ENCODE results near the gene CCDC33. TPM values are rescaled to one million over a fixed set of nuclear protein-coding genes. Genes with fewer than 3 reads are reported as not detected.
A peak's percentile ranks its signal among the peaks of the same experiment; 100 is the strongest.

The CCDC33 gene
- total RNA-seq, 1 donor from 2014 or later, result not detected

DNA sequence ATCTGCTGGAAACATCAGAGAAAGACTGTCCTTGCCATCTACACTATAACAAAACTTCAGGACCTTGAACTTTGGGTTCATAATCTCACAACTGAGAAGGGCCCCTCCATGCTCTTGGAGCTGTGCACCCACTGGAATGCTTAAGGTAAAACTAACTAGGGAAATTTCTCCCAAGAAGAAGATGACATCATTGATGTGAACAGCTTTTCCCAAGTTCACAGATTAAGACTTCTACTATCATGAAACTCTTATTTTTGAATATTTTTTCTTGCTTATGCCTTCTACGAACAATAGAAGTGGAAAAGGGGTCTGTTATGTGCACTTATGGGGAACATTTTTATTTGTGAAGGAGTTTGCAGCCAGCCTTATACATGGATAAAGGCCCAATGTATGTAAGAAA lies 126.4 kb downstream of the CCDC33 start:
- ATAC-seq (no peak), DNase-seq (no peak)
- no peaks in the 10 kb centered on the region for H3K36me3 ChIP-seq
- H3K27me3 ChIP-seq, result peaks cover 11% of the 10 kb centered on the region
- H3K4me1 ChIP-seq, result peaks cover 14% of the 10 kb centered on the region
- H3K9me3 ChIP-seq, result no peaks in the 10 kb centered on the region
- no peak overlapping the region for H3K27ac ChIP-seq
- TF ChIP-seq, protein P1, sequence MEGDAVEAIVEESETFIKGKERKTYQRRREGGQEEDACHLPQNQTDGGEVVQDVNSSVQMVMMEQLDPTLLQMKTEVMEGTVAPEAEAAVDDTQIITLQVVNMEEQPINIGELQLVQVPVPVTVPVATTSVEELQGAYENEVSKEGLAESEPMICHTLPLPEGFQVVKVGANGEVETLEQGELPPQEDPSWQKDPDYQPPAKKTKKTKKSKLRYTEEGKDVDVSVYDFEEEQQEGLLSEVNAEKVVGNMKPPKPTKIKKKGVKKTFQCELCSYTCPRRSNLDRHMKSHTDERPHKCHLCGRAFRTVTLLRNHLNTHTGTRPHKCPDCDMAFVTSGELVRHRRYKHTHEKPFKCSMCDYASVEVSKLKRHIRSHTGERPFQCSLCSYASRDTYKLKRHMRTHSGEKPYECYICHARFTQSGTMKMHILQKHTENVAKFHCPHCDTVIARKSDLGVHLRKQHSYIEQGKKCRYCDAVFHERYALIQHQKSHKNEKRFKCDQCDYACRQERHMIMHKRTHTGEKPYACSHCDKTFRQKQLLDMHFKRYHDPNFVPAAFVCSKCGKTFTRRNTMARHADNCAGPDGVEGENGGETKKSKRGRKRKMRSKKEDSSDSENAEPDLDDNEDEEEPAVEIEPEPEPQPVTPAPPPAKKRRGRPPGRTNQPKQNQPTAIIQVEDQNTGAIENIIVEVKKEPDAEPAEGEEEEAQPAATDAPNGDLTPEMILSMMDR (IDR thresholded peaks at IDR 0.05), result no peak
- intact Hi-C loops (cut with DNase I), result no loop called here
- no peak overlapping the region for H3K4me3 ChIP-seq

DNA sequence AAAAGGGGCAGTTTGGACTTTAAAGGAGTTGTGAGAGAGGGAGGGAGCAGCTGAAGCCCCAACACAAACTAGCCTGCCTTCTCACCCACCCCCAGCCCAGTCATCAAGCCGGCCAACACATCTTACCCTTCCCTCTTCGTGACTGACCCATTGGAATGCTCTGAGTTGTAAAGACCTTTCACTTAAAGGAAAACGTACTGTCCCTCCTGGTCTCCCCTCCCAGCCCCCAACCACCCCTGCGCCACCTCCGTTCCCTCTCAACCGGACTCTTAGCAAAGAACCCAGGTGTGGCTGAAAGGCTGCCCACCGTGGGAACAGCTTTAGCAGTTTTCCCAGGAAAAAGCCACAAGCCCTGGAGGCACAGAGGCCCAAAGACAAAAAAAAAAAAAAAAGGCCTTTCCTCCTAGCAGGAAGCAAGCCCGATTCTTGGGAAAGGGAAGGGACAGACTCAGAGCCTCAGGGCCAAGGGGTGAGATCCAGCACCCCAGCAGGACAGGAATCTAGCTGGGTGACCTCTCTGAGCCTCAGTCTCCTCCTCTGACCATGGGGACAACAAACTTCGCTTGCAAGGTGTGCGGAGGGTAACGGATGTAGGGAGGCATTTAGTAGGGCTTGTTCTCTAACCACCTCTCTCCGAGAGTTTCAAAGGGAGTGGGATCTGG lies 128.9 kb downstream of the CCDC33 start:
- H3K4me3 ChIP-seq, result peak overlapping the region; percentile 55
- DNase-seq, result no peak
- TF ChIP-seq, protein P1 (IDR thresholded peaks at IDR 0.05), result no peak
- H3K36me3 ChIP-seq, result no peaks in the 10 kb centered on the region
- H3K9me3 ChIP-seq, result no peaks in the 10 kb centered on the region
- no peak for ATAC-seq
- H3K27ac ChIP-seq, result no peak overlapping the region
- peaks cover 10% of the 10 kb centered on the region for H3K4me1 ChIP-seq
- intact Hi-C loops (cut with DNase I), result no loop called here
- H3K27me3 ChIP-seq, result peaks cover 14% of the 10 kb centered on the region

DNA sequence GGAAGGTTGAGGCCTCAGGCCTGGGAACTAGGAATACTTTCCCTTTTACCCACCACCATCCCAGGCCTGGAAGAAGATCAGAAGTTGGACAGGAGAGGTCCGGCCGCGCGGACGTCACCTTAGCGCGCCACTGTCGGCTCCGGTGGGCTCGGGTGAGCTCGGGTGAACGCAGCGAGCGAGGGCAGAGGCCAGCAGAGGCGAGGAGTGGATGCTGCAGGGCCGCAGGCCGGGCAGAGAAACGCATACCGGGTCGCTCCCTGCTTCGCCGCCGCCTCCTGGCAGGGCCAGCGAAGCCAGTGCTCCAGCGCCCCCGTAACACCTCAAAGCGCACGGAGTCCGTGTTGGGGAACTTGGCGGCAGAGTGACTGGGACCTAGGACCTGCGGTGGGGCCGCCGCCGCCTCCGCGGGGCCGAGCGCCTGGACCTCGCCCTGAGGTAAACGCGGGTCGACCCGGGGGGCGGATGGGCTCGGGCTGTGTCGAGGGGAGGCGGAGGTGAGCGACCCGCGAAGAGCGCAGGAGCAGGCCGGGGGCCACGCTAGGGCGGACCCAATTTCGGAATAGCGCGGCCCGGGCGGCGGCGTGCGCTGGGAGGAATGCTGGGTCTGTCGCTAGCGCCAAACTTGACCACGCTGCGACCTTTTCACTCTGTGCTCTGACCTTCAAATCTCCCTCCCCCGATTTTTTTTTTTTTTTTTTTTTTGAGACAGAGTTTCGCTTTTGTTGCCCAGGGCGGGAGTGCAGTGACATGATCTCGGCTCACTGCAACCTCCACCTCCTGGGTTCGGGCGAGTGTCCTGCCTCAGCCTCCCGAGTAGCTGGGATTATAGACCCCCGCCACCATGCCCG lies 129.7 kb downstream of the CCDC33 start:
- Histone ChIP-seq H3K36me3 (no peaks in the 10 kb centered on the region), H3K9me3 (no peaks in the 10 kb centered on the region), H3K27me3 (peaks cover 14% of the 10 kb centered on the region), H3K4me1 (peaks cover 10% of the 10 kb centered on the region), H3K4me3 (peak overlapping the region; percentile 55), H3K27ac (peak overlapping the region; percentile 34)
- peak; percentile 82 for ATAC-seq
- peak; percentile 77 for DNase-seq
- intact Hi-C loops (cut with DNase I), result no loop called here
- TF ChIP-seq, protein P1 (IDR thresholded peaks at IDR 0.05), result no peak

DNA sequence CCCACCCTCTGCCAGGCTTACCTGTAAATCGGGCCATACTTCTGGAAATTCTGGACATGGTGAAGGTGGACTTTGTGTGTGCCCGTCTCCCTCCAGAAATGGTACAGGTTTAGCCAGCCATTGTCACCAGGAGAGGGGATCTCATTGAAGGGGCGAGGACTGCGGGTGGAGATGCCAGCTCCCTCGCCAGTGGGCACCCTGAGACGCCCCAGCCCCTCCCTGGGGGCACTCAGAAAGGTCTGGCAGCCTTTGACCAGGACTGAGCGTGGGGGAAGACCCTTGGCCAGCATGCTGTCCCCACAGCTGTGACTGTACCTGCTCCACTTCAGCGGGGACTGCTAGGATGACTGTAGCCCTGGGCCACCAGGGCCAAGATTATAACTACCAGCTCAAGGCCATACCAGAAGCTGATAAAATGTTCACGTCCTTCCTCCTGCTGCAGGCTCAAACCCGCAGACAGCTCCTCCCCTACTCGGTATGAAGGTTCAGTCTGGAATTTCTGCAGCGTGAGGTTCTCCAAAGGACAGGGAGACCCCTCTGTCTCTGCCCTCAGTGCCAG lies 131.2 kb downstream of the CCDC33 start, which contains the start of gene CYP11A1:
CYP11A1 (minus strand) TSS at position 351 of the 559 bp plus-strand sequence; CDS start at position 290, 61 bp downstream.
- Histone ChIP-seq H3K4me3 (no peak within 1 kb of the TSS), H3K27ac (no peak within 1 kb of the TSS), H3K36me3 (no peaks in the 10 kb centered on the region), H3K4me1 (peaks cover 10% of the 10 kb centered on the region), H3K27me3 (peaks cover 14% of the 10 kb centered on the region), H3K9me3 (no peaks in the 10 kb centered on the region)
- DNase-seq (no peak), ATAC-seq (no peak)
- TF ChIP-seq, protein P1 (IDR thresholded peaks at IDR 0.05), result no peak
- intact Hi-C loops (cut with DNase I), result no loop called here

DNA sequence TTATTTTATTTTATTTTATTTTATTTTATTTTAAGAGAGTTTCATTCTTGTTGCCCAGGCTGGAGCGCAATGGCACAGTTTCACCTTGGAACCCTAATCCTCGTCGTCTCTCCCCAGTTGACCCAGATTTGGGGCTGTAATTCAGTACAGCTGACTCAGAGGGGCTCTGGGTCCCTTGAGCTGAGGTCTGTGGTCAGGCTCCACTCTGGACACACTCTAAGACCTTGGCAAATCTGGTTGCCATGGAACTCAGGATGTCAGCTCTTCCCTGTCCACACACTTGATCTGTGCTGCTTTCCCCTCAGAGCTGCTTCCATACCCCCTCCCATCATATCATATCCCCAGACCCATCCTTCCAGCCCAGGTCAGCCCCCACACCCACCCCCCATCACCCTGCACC lies 132.0 kb downstream of the CCDC33 start:
- Histone ChIP-seq H3K4me1 (peaks cover 10% of the 10 kb centered on the region), H3K9me3 (no peaks in the 10 kb centered on the region), H3K36me3 (no peaks in the 10 kb centered on the region), H3K27ac (no peak overlapping the region), H3K4me3 (no peak overlapping the region), H3K27me3 (peaks cover 14% of the 10 kb centered on the region)
- DNase-seq (no peak), ATAC-seq (no peak)
- TF ChIP-seq, protein P1 (IDR thresholded peaks at IDR 0.05), result no peak
- intact Hi-C loops (cut with DNase I), result no loop called here

Data from upper lobe of right lung (tissue), 1 donor.